GM23338 (cell line): ENCODE measurements around the gene RFXANK. TPM values are rescaled to one million over a fixed set of nuclear protein-coding genes. Genes with fewer than 3 reads are reported as not detected.

Experiments used
- ATAC-seq: fragments of 200-7000 bp; cut with Tn5 transposase; 3 replicates; pipeline ENCODE4 v1.9.1; 2020
- DNase-seq: peaks from one replicate; pipeline ENCODE4 v3.0.0-alpha.2; 2015; ENCODE audit warnings: low spot score
- H2AFZ ChIP-seq: fragments of 200-600 bp; sonication (generic); 2 replicates; pipeline ENCODE4 v1.8.0; 2016; ENCODE audit warnings: antibody characterized with exemption, mild to moderate bottlenecking, moderate library complexity
- H3F3A ChIP-seq: fragments of 200-600 bp; sonication (generic); replicated peaks from 2 replicates; pipeline ENCODE4 v1.8.0; 2017; ENCODE audit warnings: antibody characterized with exemption, mixed run types, low read depth
- H3K27ac ChIP-seq: fragments of 200-600 bp; sonication (generic); 2 replicates; pipeline ENCODE4 v1.6.1; 2016; ENCODE audit warnings: low read depth
- H3K27me3 ChIP-seq: fragments of 200-600 bp; sonication (generic); 2 replicates; pipeline ENCODE4 v1.8.0; 2016; ENCODE audit warnings: mild to moderate bottlenecking, mixed run types, moderate library complexity; ENCODE audit not compliant: insufficient read depth
- H3K36me3 ChIP-seq: fragments of 200-600 bp; sonication (generic); 2 replicates; pipeline ENCODE4 v1.8.0; 2016; ENCODE audit warnings: mild to moderate bottlenecking; ENCODE audit not compliant: insufficient read depth
- H3K4me1 ChIP-seq: fragments of 200-600 bp; sonication (generic); 2 replicates; pipeline ENCODE4 v1.8.0; 2016; ENCODE audit warnings: mild to moderate bottlenecking, moderate library complexity; ENCODE audit not compliant: insufficient read depth
- H3K4me2 ChIP-seq: fragments of 200-600 bp; sonication (generic); 2 replicates; pipeline ENCODE4 v1.7.1; 2017; ENCODE audit warnings: mixed run types
- H3K4me3 ChIP-seq: fragments of 200-600 bp; sonication (generic); 2 replicates; pipeline ENCODE4 v1.6.1; 2016; ENCODE audit warnings: mixed run types
- H3K79me2 ChIP-seq: fragments of 200-600 bp; sonication (generic); replicated peaks from 2 replicates; pipeline ENCODE4 v1.8.0; 2017; ENCODE audit warnings: mild to moderate bottlenecking; ENCODE audit not compliant: insufficient read depth
- H3K9me2 ChIP-seq: fragments of 200-600 bp; sonication (generic); 2 replicates; pipeline ENCODE4 v1.8.0; 2017; ENCODE audit not compliant: insufficient read depth
- H4K20me1 ChIP-seq: fragments of 200-600 bp; sonication (generic); replicated peaks from 2 replicates; pipeline ENCODE4 v1.8.0; 2017; ENCODE audit warnings: mild to moderate bottlenecking; ENCODE audit not compliant: insufficient read depth
- H3K27ac Mint-ChIP-seq: 2 replicates; pipeline ENCODE4 v1.8.0; 2020; ENCODE audit warnings: inconsistent platforms, mild to moderate bottlenecking, moderate library complexity, mixed read lengths
- H3K27me3 Mint-ChIP-seq: 3 replicates; pipeline ENCODE4 v1.8.0; 2022; ENCODE audit warnings: low read depth, mild to moderate bottlenecking, moderate library complexity, mixed read lengths, inconsistent platforms; ENCODE audit not compliant: insufficient read depth, poor library complexity
- H3K36me3 Mint-ChIP-seq: 3 replicates; pipeline ENCODE4 v1.8.0; 2021; ENCODE audit warnings: low read depth, mild to moderate bottlenecking, inconsistent platforms, moderate library complexity, mixed read lengths
- H3K4me1 Mint-ChIP-seq: 3 replicates; pipeline ENCODE4 v1.8.0; 2020; ENCODE audit warnings: mild to moderate bottlenecking, inconsistent platforms, mixed read lengths
- H3K4me3 Mint-ChIP-seq: 3 replicates; pipeline ENCODE4 v1.8.0; 2021; ENCODE audit warnings: moderate library complexity, mild to moderate bottlenecking, inconsistent platforms, mixed read lengths
- H3K9me3 Mint-ChIP-seq: 3 replicates; pipeline ENCODE4 v1.8.0; 2020; ENCODE audit warnings: moderate library complexity, mild to moderate bottlenecking, inconsistent platforms, mixed read lengths
- CREB1 ChIP-seq: fragments of 250-450 bp; sonication (Bioruptor Pico); IDR thresholded peaks from 2 replicates; pipeline ENCODE4 v1.5.0; 2020; ENCODE audit warnings: low read depth, mild to moderate bottlenecking, moderate library complexity
- ETS1 ChIP-seq: IDR thresholded peaks from 2 replicates; pipeline ENCODE4 v1.6.1; 2016; ENCODE audit warnings: antibody characterized with exemption
- EZH2 ChIP-seq: fragments of 200-600 bp; sonication (generic); IDR thresholded peaks from one replicate; pipeline ENCODE4 v1.8.0; 2017; ENCODE audit warnings: antibody characterized with exemption, mild to moderate bottlenecking, low read depth; ENCODE audit not compliant: unreplicated experiment
- EZH2phosphoT487 ChIP-seq: fragments of 200-600 bp; sonication (generic); IDR thresholded peaks from one replicate; pipeline ENCODE4 v1.8.1; 2018; ENCODE audit warnings: antibody characterized with exemption; ENCODE audit not compliant: unreplicated experiment
- JUNB ChIP-seq: IDR thresholded peaks from one replicate; pipeline ENCODE4 v1.6.1; 2016; ENCODE audit warnings: antibody characterized with exemption; ENCODE audit not compliant: unreplicated experiment
- POLR2AphosphoS5 ChIP-seq: IDR thresholded peaks from 2 replicates; pipeline ENCODE4 v1.6.1; 2016; ENCODE audit warnings: antibody characterized with exemption, low read depth
- REST ChIP-seq: IDR thresholded peaks from one replicate; pipeline ENCODE4 v1.6.1; 2018; ENCODE audit warnings: antibody characterized with exemption; ENCODE audit not compliant: unreplicated experiment
- STAT1 ChIP-seq: IDR thresholded peaks from one replicate; pipeline ENCODE4 v1.6.1; 2016; ENCODE audit warnings: antibody characterized with exemption; ENCODE audit not compliant: unreplicated experiment
- ZNF114 ChIP-seq: fragments of 250-450 bp; sonication (Bioruptor Pico); IDR thresholded peaks from 2 replicates; pipeline ENCODE4 v1.5.0; 2020; ENCODE audit warnings: mild to moderate bottlenecking, moderate library complexity
- ZNF331 ChIP-seq: fragments of 250-450 bp; sonication (Bioruptor Pico); IDR thresholded peaks from 2 replicates; pipeline ENCODE4 v1.5.0; 2020; ENCODE audit warnings: low read depth, mild to moderate bottlenecking, moderate library complexity
- ZNF462 ChIP-seq: fragments of 250-450 bp; sonication (Bioruptor Pico); IDR thresholded peaks from 2 replicates; pipeline ENCODE4 v1.5.0; 2020; ENCODE audit warnings: mild to moderate bottlenecking, moderate library complexity
- polyA plus RNA-seq: library from polyadenylated mRNA; unstranded; fragments of >200 nt; fragmentation: Nextera tagmentation; extraction: Ambion mirVana; gene quantifications from 2 replicates; pipeline ENCODE4 v1.2.1, GENCODE V29; 2016
- total RNA-seq: library from RNA; depleted of rRNA; stranded (reverse); fragments of >200 nt; shearing (Covaris generic); gene quantifications from 2 replicates; pipeline ENCODE4 v1.2.3, GENCODE V29; 2014

The RFXANK gene
- total and polyA plus RNA-seq, 2 experiments from 2014 or later: 54.3 to 124 TPM

- TF ChIP-seq ZNF114 (CRISPR knock-in tag) (no peak), EZH2phosphoT487 (no peak), JUNB (no peak), ETS1 (no peak), ZNF331 (no peak), STAT1 (no peak)
Measured at GRCh38 chr19:19162495-19162894, 29.6 kb upstream of the RFXANK start (continued).

GRCh38 chr19:19165396-19165795 is 26.7 kb upstream of the RFXANK start:
- no peak for ATAC-seq
- H3K4me3 ChIP-seq: no peak overlapping the region

More at GRCh38 chr19:19165396-19165795, 26.7 kb upstream of the RFXANK start:
- Histone ChIP-seq H3K27ac (no peak overlapping the region), H3K36me3 (no peaks in the 10 kb centered on the region), H3K9me2 (no peaks in the 10 kb centered on the region), H3K4me1 (peaks cover 12% of the 10 kb centered on the region), H4K20me1 (no peaks in the 10 kb centered on the region), H3F3A (0 out of 2 replicates have a peak, but pooled peaks cover under 1% of the 10 kb centered on the region), H3K4me2 (no peak overlapping the region), H3K27me3 (peaks cover 16% of the 10 kb centered on the region), H3K79me2 (no peaks in the 10 kb centered on the region), H2AFZ (no peak overlapping the region)
- Mint-ChIP-seq H3K36me3 (no peaks in the 10 kb centered on the region; the same call in 2 of the 3 replicates), H3K4me3 (no peak overlapping the region), H3K27me3 (peaks cover 29% of the 10 kb centered on the region), H3K4me1 (peaks cover 22% of the 10 kb centered on the region), H3K9me3 (peaks cover 3% of the 10 kb centered on the region; the same call in 2 of the 3 replicates), H3K27ac (no peak overlapping the region; the same call in 1 of the 2 replicates)
- no peak for TF ChIP-seq STAT1
- no peak for TF ChIP-seq POLR2AphosphoS5
- TF ChIP-seq ETS1: no peak
- no peak for TF ChIP-seq JUNB
- TF ChIP-seq ZNF331: no peak
- TF ChIP-seq ZNF462 (CRISPR knock-in tag): no peak
- TF ChIP-seq EZH2phosphoT487: no peak
- no peak for TF ChIP-seq REST
- no peak for TF ChIP-seq EZH2
- no peak for TF ChIP-seq ZNF114 (CRISPR knock-in tag)
- TF ChIP-seq CREB1 (CRISPR knock-in tag): no peak
- no peak for DNase-seq
